Keratinocyte (primary cell): ENCODE results near the gene SLC6A2. TPM values are rescaled to one million over a fixed set of nuclear protein-coding genes. Genes with fewer than 3 reads are reported as not detected.

Experiments used
- DNase-seq: peaks from one replicate; pipeline ENCODE4 v3.0.0-alpha.2; 2011; ENCODE audit warnings: low read depth, missing footprints, low spot score
- FAIRE-seq: peaks from 2 replicates; lab custom pipeline; 2011; peaks lifted over from hg19 to GRCh38; lab: Jason Lieb, UNC
- H2AFZ ChIP-seq: 2 replicates; pipeline ENCODE4 v1.6.0; 2012; ENCODE audit warnings: low read length, control low read depth, inconsistent platforms; ENCODE audit not compliant: control insufficient read depth
- H3K27ac ChIP-seq: 2 replicates; pipeline ENCODE4 v1.5.1; 2011; ENCODE audit warnings: low read length; ENCODE audit not compliant: control insufficient read depth, insufficient read depth
- H3K27me3 ChIP-seq: 3 replicates; pipeline ENCODE4 v1.6.0; 2011; ENCODE audit warnings: low read length; ENCODE audit not compliant: control insufficient read depth, insufficient read depth; ENCODE audit errors: extremely low read depth
- H3K36me3 ChIP-seq, 2 experiments: 2 replicates in 1 of 2; 3 replicates in 1 of 2; pipeline ENCODE4 v1.5.1; 2011; ENCODE audit warnings: low read length in 2 of 2, mild to moderate bottlenecking in 1 of 2; ENCODE audit not compliant: control insufficient read depth in 2 of 2, insufficient read depth in 2 of 2; ENCODE audit errors: extremely low read depth in 1 of 2
- H3K4me1 ChIP-seq: 3 replicates; pipeline ENCODE4 v1.5.1; 2011; ENCODE audit warnings: low read length; ENCODE audit not compliant: control insufficient read depth, insufficient read depth; ENCODE audit errors: extremely low read depth
- H3K4me2 ChIP-seq: 3 replicates; pipeline ENCODE4 v1.6.0; 2011; ENCODE audit warnings: low read depth, low read length; ENCODE audit not compliant: control insufficient read depth, insufficient read depth; ENCODE audit errors: extremely low read depth
- H3K4me3 ChIP-seq, 3 experiments: fragments of 200-600 bp in 1 of 3; sonication (generic) in 1 of 3; 2 replicates in 2 of 3; 3 replicates in 1 of 3; pipeline ENCODE4 v1.5.1; 2011 to 2016; ENCODE audit warnings: low read length in 3 of 3, mild to moderate bottlenecking in 3 of 3, control low read depth in 2 of 3, inconsistent platforms in 1 of 3, low read depth in 1 of 3, mixed read lengths in 1 of 3, mixed run types in 1 of 3, moderate library complexity in 1 of 3; ENCODE audit not compliant: control insufficient read depth in 2 of 3, insufficient read depth in 2 of 3; ENCODE audit errors: extremely low read depth in 1 of 3
- H3K79me2 ChIP-seq: 2 replicates; pipeline ENCODE4 v1.6.0; 2012; ENCODE audit warnings: low read length; ENCODE audit not compliant: control insufficient read depth, insufficient read depth
- H3K9ac ChIP-seq: 3 replicates; pipeline ENCODE4 v1.6.0; 2011; ENCODE audit warnings: low read length; ENCODE audit not compliant: control insufficient read depth, insufficient read depth; ENCODE audit errors: extremely low read depth
- H3K9me1 ChIP-seq: 3 replicates; pipeline ENCODE4 v1.6.0; 2011; ENCODE audit warnings: low read length; ENCODE audit not compliant: control insufficient read depth, insufficient read depth; ENCODE audit errors: extremely low read depth
- H3K9me3 ChIP-seq: 2 replicates; pipeline ENCODE4 v1.5.1; 2012; ENCODE audit warnings: low read depth, low read length; ENCODE audit not compliant: control insufficient read depth
- H4K20me1 ChIP-seq: 3 replicates; pipeline ENCODE4 v1.6.0; 2011; ENCODE audit warnings: low read length; ENCODE audit not compliant: control insufficient read depth, insufficient read depth; ENCODE audit errors: extremely low read depth
- CTCF ChIP-seq, 3 experiments: IDR thresholded peaks in 1 of 3; conservative IDR thresholded peaks in 1 of 3; optimal IDR thresholded peaks in 1 of 3; 2 replicates in 2 of 3; 3 replicates in 1 of 3; pipeline versions ENCODE3 to v1.5.1; 2011; ENCODE audit warnings: low read length in 3 of 3, mild to moderate bottlenecking in 3 of 3, moderate library complexity in 2 of 3, control low read depth in 1 of 3, inconsistent platforms in 1 of 3; ENCODE audit not compliant: insufficient read depth in 2 of 3; ENCODE audit errors: extremely low read depth in 1 of 3
- EZH2 ChIP-seq: IDR thresholded peaks from one replicate; pipeline ENCODE4 v1.6.1; 2012; ENCODE audit warnings: inconsistent platforms, mild to moderate bottlenecking, low read length, moderate library complexity
- dilution Hi-C: fragments of 300-500 bp; cut with MboI; formaldehyde crosslinking; loops from one replicate; pipeline ENCODE4 v1.7.0; 2020; ENCODE audit warnings: low sequenced_read_pairs; ENCODE audit not compliant: extremely low pct_ligation_motif_present
- polyA plus RNA-seq, 5 experiments: library from polyadenylated mRNA; depleted of rRNA in 3 of 5; stranded (reverse) in 3 of 5; stranded (forward) in 1 of 5; unstranded in 1 of 5; fragments of >200 nt; gene quantifications; 1 replicate in 1 of 5; 2 replicates in 3 of 5; 3 replicates in 1 of 5; pipeline versions ENCODE4 v1.2.1 to v1.2.3, GENCODE V29; 2011 to 2012; ENCODE audit warnings: missing spikeins in 2 of 5, low read depth in 1 of 5, low replicate concordance in 1 of 5

The SLC6A2 gene
- polyA plus RNA-seq, 1 donor (not counting 4 experiments of a cell fraction or from before 2014, with no cell fraction given) = 0.20 TPM

GRCh38 chr16:55685973-55686372 lies 30.2 kb downstream of the SLC6A2 start:
- TF ChIP-seq CTCF (optimal IDR thresholded peaks at IDR 0.05 in 1 of 3, IDR thresholded peaks at IDR 0.05 in 1 of 3, conservative IDR thresholded peaks at IDR 0.05 in 1 of 3; ENCODE audit: extremely low read depth in 1 of 3, insufficient read depth in 2 of 3, low read length in 3 of 3) = no peak
- no peak for TF ChIP-seq EZH2
- FAIRE-seq = no peak
- no peaks in the 10 kb centered on the region for H3K36me3 ChIP-seq
- H3K79me2 ChIP-seq = no peaks in the 10 kb centered on the region
- dilution Hi-C loops = no loop called here
- no peak for DNase-seq
- no peak overlapping the region for H3K9ac ChIP-seq
- no peak overlapping the region for H3K4me3 ChIP-seq
- no peak overlapping the region for H2AFZ ChIP-seq
- H3K27ac ChIP-seq = no peak overlapping the region
- H3K4me1 ChIP-seq = no peaks in the 10 kb centered on the region
- H3K9me1 ChIP-seq = no peaks in the 10 kb centered on the region
- no peak overlapping the region for H3K4me2 ChIP-seq
- peaks cover 4% of the 10 kb centered on the region for H3K27me3 ChIP-seq
- H3K9me3 ChIP-seq = no peaks in the 10 kb centered on the region
- H4K20me1 ChIP-seq = no peaks in the 10 kb centered on the region

- H3K79me2 ChIP-seq = no peaks in the 10 kb centered on the region
- no peaks in the 10 kb centered on the region for H3K36me3 ChIP-seq
- no peak overlapping the region for H3K27ac ChIP-seq
- no peaks in the 10 kb centered on the region for H4K20me1 ChIP-seq
- H3K4me1 ChIP-seq = no peaks in the 10 kb centered on the region
- H3K9ac ChIP-seq = no peak overlapping the region
- TF ChIP-seq EZH2 (no peak), CTCF (optimal IDR thresholded peaks at IDR 0.05 in 1 of 3, IDR thresholded peaks at IDR 0.05 in 1 of 3, conservative IDR thresholded peaks at IDR 0.05 in 1 of 3; ENCODE audit: extremely low read depth in 1 of 3, insufficient read depth in 2 of 3, low read length in 3 of 3) (no peak)
- no peak overlapping the region for H3K4me3 ChIP-seq
- H3K9me1 ChIP-seq = no peaks in the 10 kb centered on the region
- FAIRE-seq = no peak
- no peak overlapping the region for H3K4me2 ChIP-seq
- H3K27me3 ChIP-seq = peaks cover 4% of the 10 kb centered on the region
- dilution Hi-C loops = no loop called here
- H3K9me3 ChIP-seq = no peaks in the 10 kb centered on the region
- H2AFZ ChIP-seq = no peak overlapping the region
- DNase-seq = no peak
Measured at GRCh38 chr16:55686671-55687070, 30.9 kb downstream of the SLC6A2 start.
